WERI-Rb-1 (cell line): ENCODE measurements around the gene SHOC2.

Experiments
- DNase-seq: peaks from one replicate; pipeline ENCODE4 v3.0.0-alpha.2; 2020
- H3K27ac ChIP-seq: fragments of 250-450 bp; sonication (Bioruptor Pico); 2 replicates; pipeline ENCODE4 v1.5.1; 2020; ENCODE audit warnings: mild to moderate bottlenecking, moderate library complexity
- H3K27me3 ChIP-seq: fragments of 250-450 bp; sonication (Bioruptor Pico); 2 replicates; pipeline ENCODE4 v1.5.1; 2021; ENCODE audit warnings: mild to moderate bottlenecking, low read depth, moderate library complexity; ENCODE audit not compliant: insufficient read depth, severe bottlenecking
- H3K36me3 ChIP-seq: fragments of 250-450 bp; sonication (Bioruptor Pico); 2 replicates; pipeline ENCODE4 v1.5.1; 2020; ENCODE audit warnings: mild to moderate bottlenecking, moderate library complexity
- H3K4me3 ChIP-seq: 2 replicates; pipeline ENCODE4 v1.5.1; 2011; ENCODE audit warnings: low read depth, mild to moderate bottlenecking, control low read depth, low read length
- H3K9me3 ChIP-seq: fragments of 250-450 bp; sonication (Bioruptor Pico); 2 replicates; pipeline ENCODE4 v1.5.1; 2021; ENCODE audit warnings: mild to moderate bottlenecking, moderate library complexity; ENCODE audit not compliant: severe bottlenecking
- TF ChIP-seq, protein P1 (sequence below): IDR thresholded peaks from 2 replicates; pipeline ENCODE4 v1.5.1; 2011; ENCODE audit warnings: low read depth, mild to moderate bottlenecking, control low read depth, inconsistent platforms, low read length

Gene SHOC2

DNA sequence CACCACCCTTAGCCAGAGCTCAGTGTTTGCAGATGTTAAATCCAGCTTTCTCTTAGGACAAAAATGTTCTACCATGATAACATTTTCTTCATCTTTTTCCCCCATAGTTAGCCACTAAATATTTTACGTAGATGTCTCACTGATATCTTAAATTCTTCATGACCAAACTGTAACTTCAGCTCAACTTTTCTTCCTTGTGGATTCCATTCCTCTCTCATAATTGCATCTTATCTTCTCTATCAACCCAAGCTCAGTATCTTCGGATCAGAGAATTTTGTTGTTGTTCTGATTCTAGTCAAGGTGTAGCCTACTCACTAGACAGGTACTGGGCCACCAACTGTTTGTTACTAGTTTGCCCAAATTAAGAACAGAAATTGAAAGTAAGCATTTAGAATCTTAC is 60.2 kb downstream of the SHOC2 start:
- no peak for DNase-seq
- no peaks in the 10 kb centered on the region for H3K9me3 ChIP-seq
- no peak overlapping the region for H3K4me3 ChIP-seq
- H3K27me3 ChIP-seq: no peaks in the 10 kb centered on the region
- H3K36me3 ChIP-seq: no peaks in the 10 kb centered on the region
- no peak overlapping the region for H3K27ac ChIP-seq
- TF ChIP-seq, protein P1, sequence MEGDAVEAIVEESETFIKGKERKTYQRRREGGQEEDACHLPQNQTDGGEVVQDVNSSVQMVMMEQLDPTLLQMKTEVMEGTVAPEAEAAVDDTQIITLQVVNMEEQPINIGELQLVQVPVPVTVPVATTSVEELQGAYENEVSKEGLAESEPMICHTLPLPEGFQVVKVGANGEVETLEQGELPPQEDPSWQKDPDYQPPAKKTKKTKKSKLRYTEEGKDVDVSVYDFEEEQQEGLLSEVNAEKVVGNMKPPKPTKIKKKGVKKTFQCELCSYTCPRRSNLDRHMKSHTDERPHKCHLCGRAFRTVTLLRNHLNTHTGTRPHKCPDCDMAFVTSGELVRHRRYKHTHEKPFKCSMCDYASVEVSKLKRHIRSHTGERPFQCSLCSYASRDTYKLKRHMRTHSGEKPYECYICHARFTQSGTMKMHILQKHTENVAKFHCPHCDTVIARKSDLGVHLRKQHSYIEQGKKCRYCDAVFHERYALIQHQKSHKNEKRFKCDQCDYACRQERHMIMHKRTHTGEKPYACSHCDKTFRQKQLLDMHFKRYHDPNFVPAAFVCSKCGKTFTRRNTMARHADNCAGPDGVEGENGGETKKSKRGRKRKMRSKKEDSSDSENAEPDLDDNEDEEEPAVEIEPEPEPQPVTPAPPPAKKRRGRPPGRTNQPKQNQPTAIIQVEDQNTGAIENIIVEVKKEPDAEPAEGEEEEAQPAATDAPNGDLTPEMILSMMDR: no peak

DNA sequence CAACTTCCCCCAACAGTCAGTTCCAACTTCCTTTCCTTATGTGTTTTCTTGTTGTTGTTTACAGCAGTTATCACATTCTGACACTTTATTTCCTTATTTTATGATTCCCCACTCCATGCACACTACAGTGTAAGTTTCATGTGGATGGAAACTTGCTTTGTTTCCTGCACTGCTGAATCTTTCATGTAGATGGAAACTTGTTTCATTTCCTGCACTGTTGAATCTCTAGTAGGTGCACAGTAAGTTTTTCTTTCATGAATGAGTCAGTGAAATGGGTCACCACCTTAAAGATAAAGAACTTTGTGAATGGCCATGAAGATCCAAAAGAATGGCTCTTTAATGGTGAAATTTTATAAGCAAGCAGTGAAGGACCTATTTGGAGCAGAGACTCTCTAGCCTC is 61.4 kb downstream of the SHOC2 start:
- DNase-seq: no peak
- peaks cover 4% of the 10 kb centered on the region for H3K36me3 ChIP-seq
- TF ChIP-seq, protein P1: no peak

DNA sequence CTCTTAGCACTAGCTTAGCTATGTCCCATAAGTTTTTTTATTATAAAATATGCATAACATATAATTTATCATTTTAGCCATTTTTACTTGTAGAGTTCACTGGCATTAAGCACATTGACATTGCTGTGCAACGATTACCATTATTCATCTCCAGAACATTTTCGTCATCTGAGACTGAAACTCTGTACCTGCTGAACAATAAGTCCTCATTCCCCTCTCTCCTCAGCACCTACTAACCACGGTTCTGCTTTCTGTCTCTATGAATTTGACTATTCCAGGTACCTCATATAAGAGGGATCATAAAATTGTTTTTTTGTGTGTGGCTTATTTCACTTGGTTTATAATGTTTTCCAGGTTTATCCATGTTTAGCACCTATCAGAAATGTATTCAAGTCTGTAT is 64.1 kb downstream of the SHOC2 start:
- peaks cover 9% of the 10 kb centered on the region for H3K36me3 ChIP-seq
- TF ChIP-seq, protein P1: no peak
- no peak overlapping the region for H3K4me3 ChIP-seq
- H3K9me3 ChIP-seq: no peaks in the 10 kb centered on the region
- no peak overlapping the region for H3K27ac ChIP-seq
- no peak for DNase-seq
- H3K27me3 ChIP-seq: no peaks in the 10 kb centered on the region

More for the DNA sequence above, 61.4 kb downstream of the SHOC2 start:
- Histone ChIP-seq H3K27me3 (no peaks in the 10 kb centered on the region), H3K9me3 (no peaks in the 10 kb centered on the region), H3K27ac (no peak overlapping the region), H3K4me3 (no peak overlapping the region)

DNA sequence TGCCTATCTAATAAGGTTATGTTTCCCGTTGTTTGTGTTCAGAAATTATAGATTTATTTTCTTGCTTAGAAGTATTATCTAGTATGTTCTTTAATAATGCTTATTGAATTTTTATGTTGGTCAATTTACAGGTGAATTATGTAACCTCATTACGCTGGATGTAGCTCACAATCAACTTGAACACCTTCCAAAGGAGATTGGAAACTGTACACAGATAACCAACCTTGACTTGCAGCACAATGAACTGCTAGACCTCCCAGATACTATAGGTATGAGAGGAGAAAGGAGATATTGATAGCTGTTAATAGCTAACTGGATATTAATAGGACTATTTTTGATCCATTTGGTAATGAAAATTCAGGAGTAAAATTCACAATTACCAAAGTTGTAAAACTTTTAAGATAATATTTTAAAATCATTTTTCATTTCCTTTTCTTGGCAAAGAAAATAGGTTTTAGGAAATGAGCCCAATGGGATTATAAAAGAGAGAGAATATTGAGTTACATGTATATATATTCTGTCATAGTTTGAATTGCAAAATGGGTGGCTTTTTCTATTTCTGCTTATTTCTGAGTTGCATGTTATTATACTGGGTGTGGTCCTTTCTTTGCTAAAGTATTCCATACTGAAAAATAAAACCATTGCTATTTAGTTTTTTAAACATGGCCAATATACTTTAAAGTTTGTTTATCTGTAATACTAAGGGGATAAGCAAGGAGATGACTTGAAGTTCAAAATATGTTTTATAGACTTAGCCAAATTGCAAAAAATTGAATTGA is 66.3 kb downstream of the SHOC2 start:
- no peak overlapping the region for H3K4me3 ChIP-seq
- no peak overlapping the region for H3K27ac ChIP-seq
- no peaks in the 10 kb centered on the region for H3K27me3 ChIP-seq
- TF ChIP-seq, protein P1: no peak
- DNase-seq: no peak
- H3K36me3 ChIP-seq: peaks cover 11% of the 10 kb centered on the region
- H3K9me3 ChIP-seq: no peaks in the 10 kb centered on the region

DNA sequence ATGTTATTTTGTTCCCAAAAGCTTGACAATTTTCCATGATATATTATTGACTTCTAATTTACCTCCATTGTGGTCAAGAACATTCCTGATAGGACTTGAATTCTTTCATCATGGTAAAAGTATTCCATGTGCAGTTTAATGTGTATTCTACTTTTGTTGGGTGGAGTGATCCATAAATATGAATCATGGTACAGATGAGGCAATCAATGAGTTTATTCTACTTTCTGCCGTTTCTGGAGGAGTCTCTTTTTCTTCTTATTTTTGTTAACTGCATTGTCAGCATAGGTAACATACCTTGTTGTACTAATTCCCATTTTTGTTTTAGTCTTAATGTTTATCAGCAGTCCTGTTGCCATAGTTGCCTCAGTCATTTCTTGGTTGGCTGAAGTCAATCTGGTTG is 69.6 kb downstream of the SHOC2 start:
- no peaks in the 10 kb centered on the region for H3K9me3 ChIP-seq
- peaks cover 11% of the 10 kb centered on the region for H3K36me3 ChIP-seq
- no peak overlapping the region for H3K27ac ChIP-seq
- TF ChIP-seq, protein P1: no peak
- no peak for DNase-seq
- no peak overlapping the region for H3K4me3 ChIP-seq
- no peaks in the 10 kb centered on the region for H3K27me3 ChIP-seq
